Subcutaneous adipose tissue (tissue), 4 donors: Measurements from ENCODE around the gene CHMP6. TPM values are rescaled to one million over a fixed set of nuclear protein-coding genes. Genes with fewer than 3 reads are reported as not detected.

Source experiments
- total RNA-seq, 4 donors: library from RNA; depleted of rRNA; stranded (reverse); fragments of >200 nt; gene quantifications; one replicate each; pipeline ENCODE4 v1.1.0, GENCODE V29; 2016
- TF ChIP-seq, protein P1 (sequence below): fragments of 450-650 bp; IDR thresholded peaks from one replicate; pipeline ENCODE4 v1.5.1; 2016; ENCODE audit warnings: low read depth, mild to moderate bottlenecking, control low read depth, antibody characterized with exemption, moderate library complexity

Gene CHMP6
- total RNA-seq, 4 donors from 2014 or later: 18.2 to 36.9 (median 20.0) TPM

DNA sequence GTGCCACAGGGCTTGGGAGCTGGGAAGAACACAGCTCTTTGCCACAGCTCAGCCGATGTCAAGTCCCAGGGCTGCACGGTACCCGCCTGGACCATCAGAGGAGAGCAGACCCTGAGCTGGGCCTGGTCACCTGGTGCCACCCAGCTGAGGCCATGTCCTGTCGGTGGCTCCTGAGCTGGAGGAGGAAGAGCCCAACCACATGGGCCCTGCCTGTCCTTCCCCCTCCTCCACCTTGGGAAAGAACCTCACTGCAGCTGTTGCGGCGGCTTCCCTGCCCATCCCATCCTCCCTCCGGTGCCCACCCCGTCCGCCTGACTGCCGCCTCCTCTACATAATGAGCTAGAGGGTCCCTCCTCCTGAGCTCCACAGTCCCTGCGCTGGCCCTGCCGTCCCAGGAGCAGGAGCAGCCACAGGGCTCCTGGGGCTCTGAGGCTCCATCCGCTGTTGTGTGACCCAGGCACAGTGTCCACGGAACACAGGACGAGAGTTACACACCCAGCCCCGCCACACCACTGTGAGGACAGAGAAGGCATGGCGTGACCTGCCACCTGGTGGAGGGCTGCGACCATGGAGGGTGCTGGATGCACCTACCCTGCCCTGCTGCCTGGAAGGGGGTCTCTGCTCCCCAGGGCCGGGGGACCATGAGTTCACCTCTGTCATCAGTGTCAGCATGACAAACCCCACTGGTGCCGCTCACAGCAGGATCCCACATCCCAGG, 21.4 kb upstream of the CHMP6 start:
- TF ChIP-seq, protein P1, sequence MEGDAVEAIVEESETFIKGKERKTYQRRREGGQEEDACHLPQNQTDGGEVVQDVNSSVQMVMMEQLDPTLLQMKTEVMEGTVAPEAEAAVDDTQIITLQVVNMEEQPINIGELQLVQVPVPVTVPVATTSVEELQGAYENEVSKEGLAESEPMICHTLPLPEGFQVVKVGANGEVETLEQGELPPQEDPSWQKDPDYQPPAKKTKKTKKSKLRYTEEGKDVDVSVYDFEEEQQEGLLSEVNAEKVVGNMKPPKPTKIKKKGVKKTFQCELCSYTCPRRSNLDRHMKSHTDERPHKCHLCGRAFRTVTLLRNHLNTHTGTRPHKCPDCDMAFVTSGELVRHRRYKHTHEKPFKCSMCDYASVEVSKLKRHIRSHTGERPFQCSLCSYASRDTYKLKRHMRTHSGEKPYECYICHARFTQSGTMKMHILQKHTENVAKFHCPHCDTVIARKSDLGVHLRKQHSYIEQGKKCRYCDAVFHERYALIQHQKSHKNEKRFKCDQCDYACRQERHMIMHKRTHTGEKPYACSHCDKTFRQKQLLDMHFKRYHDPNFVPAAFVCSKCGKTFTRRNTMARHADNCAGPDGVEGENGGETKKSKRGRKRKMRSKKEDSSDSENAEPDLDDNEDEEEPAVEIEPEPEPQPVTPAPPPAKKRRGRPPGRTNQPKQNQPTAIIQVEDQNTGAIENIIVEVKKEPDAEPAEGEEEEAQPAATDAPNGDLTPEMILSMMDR: no peak

DNA sequence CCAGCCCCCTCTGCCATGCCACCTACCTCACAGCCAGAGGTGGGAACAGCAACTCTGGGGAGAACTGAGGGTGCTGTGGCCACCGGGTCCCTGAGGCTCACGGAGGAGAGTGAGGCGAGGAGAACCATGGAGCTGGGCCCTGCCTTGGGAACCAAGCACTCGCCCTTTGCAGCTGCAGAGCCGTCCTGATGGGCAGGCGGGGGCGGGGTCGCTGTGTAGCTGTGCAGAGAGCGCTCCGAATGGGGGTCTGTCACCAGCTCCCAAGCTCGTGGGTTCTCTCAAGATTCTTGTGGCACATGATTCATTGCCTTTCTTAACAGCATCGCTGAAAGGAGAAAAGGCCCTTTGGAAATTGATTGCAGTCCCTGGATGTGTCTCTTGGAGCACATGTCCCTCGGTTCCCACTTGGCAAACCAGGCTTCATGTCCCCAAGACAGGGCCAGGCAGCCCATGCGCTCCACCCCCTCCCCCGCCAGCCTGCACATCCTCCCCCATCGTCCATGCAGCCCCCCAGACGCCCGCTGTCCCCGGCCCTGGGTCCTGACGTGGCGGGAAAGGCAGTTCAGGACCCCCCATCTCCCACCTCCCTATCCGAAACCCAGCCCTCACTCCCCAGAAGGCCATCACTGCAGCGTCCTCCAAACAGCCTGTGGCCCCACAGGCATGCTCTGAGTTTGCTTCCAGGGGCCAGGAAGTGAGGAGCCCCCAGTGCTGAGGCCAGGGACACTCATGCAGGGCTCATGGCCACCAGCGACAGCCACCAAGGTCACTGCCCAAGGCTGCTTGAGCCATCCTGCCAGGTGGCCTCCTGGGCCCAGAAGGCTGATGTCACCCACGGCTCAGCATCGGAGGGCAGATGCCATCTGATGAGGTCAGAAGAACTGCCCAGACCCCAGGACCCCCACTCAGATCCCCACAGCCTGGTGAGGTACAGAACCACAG, 20.6 kb upstream of the CHMP6 start:
- TF ChIP-seq, protein P1: no peak

DNA sequence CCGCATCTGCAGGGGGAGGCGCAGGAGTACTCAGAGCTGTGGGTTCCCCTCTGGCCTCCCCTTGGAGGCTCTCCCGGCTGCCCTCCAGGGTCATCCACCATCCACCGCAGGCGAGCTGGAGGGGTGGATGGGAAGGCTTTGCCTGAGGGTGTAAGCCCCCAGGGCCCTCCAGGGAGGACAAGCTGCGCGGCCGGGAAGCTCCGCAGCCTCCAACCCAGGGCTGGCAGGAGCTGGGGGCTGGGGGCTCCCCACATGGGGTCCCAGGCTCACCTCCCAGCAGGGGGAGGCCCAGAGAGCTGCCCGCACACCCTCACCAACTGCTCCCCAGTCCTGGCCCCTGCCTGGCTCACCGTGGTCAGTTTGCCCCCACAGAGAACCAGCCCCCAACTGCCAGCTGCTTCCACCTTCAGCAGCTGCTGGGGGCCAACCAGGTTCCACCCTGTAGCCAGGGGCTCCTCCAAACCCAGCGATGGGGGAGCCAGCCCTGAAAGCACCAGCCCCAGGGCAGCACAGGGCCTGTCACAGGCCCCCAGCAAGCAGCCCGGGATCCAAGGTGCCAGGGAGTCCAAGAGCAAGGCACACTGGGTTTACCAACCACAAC, 19.8 kb upstream of the CHMP6 start:
- TF ChIP-seq, protein P1: no peak

GRCh38 chr17:80976701-80977100, 14.9 kb upstream of the CHMP6 start:
- TF ChIP-seq, protein P1: no peak

GRCh38 chr17:80977172-80977571, 14.5 kb upstream of the CHMP6 start:
- TF ChIP-seq, protein P1: no peak

- TF ChIP-seq, protein P1: no peak
Measured at GRCh38 chr17:80978499-80979497, 12.8 kb upstream of the CHMP6 start.
